Activated gamma-delta T cell treated with anti-CD3 and anti-CD28 coated beads, Interleukin-2, amount 50 U/mL, for 16 hours (primary cell): ENCODE measurements around the gene SMCHD1.

Experiments
- DNase-seq: peaks from one replicate; pipeline ENCODE4 v3.0.0-alpha.2; 2020; ENCODE audit warnings: low read depth

SMCHD1 gene

DNA sequence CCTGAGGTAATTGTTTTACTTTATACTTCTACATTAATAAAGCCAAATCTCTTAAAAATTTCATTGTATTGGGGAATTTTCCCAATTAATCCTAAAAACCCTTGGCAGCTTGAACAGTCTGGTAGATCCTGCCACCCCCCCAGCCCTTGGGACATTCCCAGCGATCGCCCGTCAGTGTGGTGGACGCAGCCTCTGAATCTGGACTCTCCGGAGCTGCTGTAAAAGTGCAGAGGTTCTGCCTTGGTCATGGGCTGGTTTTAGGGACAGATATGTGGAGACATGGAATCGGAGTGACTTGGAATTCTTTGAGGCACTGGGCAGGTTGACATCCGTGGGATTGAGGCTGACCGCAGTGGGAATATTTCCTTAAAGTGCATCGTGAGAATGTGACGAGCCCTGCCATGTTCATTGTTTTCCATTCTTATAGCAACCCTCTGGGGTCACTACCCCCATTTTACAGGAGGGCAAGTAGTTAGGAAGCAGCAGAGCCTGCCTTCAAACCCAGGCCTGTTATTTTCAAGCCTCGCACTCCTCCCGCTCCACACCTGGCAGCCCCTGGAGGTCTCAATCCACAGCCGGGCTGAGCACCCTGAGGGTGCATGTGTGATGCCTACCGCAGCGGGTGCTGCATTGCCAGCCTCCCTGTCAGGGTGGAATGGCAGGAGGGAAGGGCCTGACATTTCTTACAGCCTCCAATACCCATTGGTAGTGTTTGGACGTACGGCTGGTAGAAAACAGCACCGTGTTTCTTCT is 197.8 kb downstream of the SMCHD1 start:
- DNase-seq = no peak

- DNase-seq = no peak
These were observed 198.6 kb downstream of the SMCHD1 start for GRCh38 chr18:2853926-2854664.
